ENCODE measurements around the gene ROR2.
A peak's percentile ranks its signal among the peaks of the same experiment; 100 is the strongest.

Gene ROR2

GRCh38 chr9:91992461-91993041 lies 42.5 kb upstream of the ROR2 start:
- ATAC-seq, result no peak
- TF ChIP-seq ISL1 (CRISPR knock-in tag; IDR thresholded peaks at IDR 0.05) (no peak), TCF4 (CRISPR knock-in tag; IDR thresholded peaks at IDR 0.05; ENCODE audit: borderline replicate concordance) (peak; percentile 78; the same call in 1 of the 2 replicates)

GRCh38 chr9:91991721-91992341 lies 41.8 kb upstream of the ROR2 start:
- TF ChIP-seq TOX (CRISPR knock-in tag; IDR thresholded peaks at IDR 0.05; ENCODE audit: borderline replicate concordance) (no peak), ZC3H10 (CRISPR knock-in tag; IDR thresholded peaks at IDR 0.05) (no peak), CSRNP3 (CRISPR knock-in tag; IDR thresholded peaks at IDR 0.05) (no peak)
- ATAC-seq, result no peak

GRCh38 chr9:91986248-91986647 lies 36.2 kb upstream of the ROR2 start:
- TF ChIP-seq ZFP30 (CRISPR knock-in tag; IDR thresholded peaks at IDR 0.05) (no peak), GLIS3 (CRISPR knock-in tag; IDR thresholded peaks at IDR 0.05) (no peak), PPARA (CRISPR knock-in tag; IDR thresholded peaks at IDR 0.05; ENCODE audit: borderline replicate concordance) (no peak), ISL1 (CRISPR knock-in tag; IDR thresholded peaks at IDR 0.05) (no peak), TSHZ2 (CRISPR knock-in tag; IDR thresholded peaks at IDR 0.05) (no peak), RARB (CRISPR knock-in tag; IDR thresholded peaks at IDR 0.05) (no peak), SNAI2 (CRISPR knock-in tag; IDR thresholded peaks at IDR 0.05) (no peak), ZNF8 (CRISPR knock-in tag; IDR thresholded peaks at IDR 0.05) (no peak), CSDC2 (CRISPR knock-in tag; IDR thresholded peaks at IDR 0.05) (no peak), TOX (CRISPR knock-in tag; IDR thresholded peaks at IDR 0.05; ENCODE audit: borderline replicate concordance) (no peak), ESRRG (CRISPR knock-in tag; IDR thresholded peaks at IDR 0.05) (no peak)

GRCh38 chr9:91985692-91986091 lies 35.7 kb upstream of the ROR2 start:
- ATAC-seq, result no peak

More at GRCh38 chr9:91986248-91986647, 36.2 kb upstream of the ROR2 start:
- no peak for ATAC-seq

More at GRCh38 chr9:91985692-91986091, 35.7 kb upstream of the ROR2 start:
- no peak for TF ChIP-seq CREB5 (CRISPR knock-in tag; IDR thresholded peaks at IDR 0.05; ENCODE audit: low read depth)
- TF ChIP-seq ZNF565 (CRISPR knock-in tag; conservative IDR thresholded peaks at IDR 0.05; ENCODE audit: low read depth), result no peak
- no peak for TF ChIP-seq CSRNP3 (CRISPR knock-in tag; IDR thresholded peaks at IDR 0.05)

All from SK-N-SH treated with all-trans-retinoic acid at 6 μM for 48 hours (cell line).